Measurements from ENCODE around the gene TRPV5.
A peak's percentile ranks its signal among the peaks of the same experiment; 100 is the strongest.

Gene TRPV5

DNA sequence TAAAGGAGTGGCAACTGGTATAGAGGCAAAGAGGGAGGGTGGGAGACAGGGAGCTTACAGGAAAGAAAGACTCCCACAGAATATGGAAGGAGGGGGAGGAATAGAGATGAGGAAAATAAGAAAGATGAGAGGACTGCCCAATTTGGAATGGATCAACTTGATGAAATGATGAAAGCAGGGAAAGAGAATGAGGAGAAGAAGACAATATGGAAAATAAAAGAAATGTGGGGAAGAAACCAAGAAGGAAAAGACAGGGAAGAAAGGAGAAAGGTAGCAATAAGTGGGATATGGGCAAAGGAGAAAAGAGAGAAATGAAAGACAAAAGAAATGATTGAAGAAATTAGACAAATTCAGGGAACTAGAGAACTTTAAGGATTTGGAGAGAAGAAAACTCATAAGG lies 25.7 kb upstream of the TRPV5 start:
- no peak for TF ChIP-seq CTCF (IDR thresholded peaks at IDR 0.05; ENCODE audit: low read depth, low read length)
- Histone ChIP-seq H3K36me3 (peaks cover 2% of the 10 kb centered on the region), H3K27me3 (ENCODE audit: insufficient read depth, low read depth, severe bottlenecking) (no peaks in the 10 kb centered on the region), H3K27ac (no peak overlapping the region), H3K9me3 (ENCODE audit: severe bottlenecking) (no peaks in the 10 kb centered on the region), H3K4me3 (ENCODE audit: low read depth, low read length) (no peak overlapping the region)
- DNase-seq: no peak

DNA sequence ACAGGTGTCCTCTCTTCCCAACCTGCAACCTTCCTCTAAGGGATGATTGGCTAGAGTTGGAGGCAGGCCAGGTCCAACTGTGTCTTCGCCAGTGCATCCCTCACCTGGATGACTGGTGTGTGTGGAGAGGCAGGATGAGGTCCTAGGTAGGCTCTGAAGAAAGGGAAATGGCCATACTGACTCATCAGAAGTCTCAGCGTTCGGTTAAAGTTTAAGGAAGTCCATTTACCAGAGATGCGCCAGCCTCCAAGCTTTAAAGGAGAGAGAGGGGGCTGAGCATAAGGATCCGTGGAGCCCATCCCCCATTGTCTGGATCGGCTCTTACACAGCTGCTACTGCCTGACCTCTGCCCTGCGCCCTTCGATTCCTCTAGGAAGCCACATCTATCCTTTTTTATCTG lies 24.2 kb upstream of the TRPV5 start:
- no peaks in the 10 kb centered on the region for H3K27me3 ChIP-seq (ENCODE audit: insufficient read depth, low read depth, severe bottlenecking)
- H3K36me3 ChIP-seq: peaks cover 7% of the 10 kb centered on the region
- no peak overlapping the region for H3K27ac ChIP-seq
- no peak overlapping the region for H3K4me3 ChIP-seq (ENCODE audit: low read depth, low read length)
- no peak for DNase-seq
- H3K9me3 ChIP-seq (ENCODE audit: severe bottlenecking): no peaks in the 10 kb centered on the region
- TF ChIP-seq CTCF (IDR thresholded peaks at IDR 0.05; ENCODE audit: low read depth, low read length): no peak

DNA sequence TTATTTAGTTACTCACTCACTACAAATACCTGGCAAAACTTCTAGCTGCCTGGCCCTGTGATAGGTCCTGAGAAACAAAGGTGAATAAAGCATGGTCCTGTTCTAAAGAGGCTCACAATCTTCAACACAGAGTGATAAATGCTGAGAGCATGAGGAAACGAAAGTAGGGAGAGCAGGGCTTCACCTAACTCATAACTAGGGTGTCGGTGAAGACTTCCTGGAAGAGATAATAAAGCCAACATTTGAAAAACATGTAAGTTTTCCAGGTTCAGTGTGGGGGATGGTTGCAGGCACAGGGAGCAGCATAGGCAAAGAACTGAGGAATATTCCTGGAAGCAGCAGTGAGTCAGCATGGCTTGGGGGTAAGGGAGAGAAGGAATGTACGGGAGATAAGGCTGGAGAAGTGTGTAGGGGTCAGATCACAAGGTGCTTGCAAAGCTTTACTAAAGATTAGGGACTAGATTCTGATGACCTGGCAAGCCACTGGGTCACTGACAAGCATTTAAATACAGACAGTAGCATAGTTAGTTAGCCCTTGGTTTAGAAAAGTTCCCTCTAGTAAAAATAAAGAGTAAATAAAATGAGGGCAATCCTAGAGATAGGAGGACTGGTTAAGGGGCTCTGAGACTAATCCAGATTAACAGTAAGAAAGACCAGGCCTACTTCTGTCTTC lies 23.5 kb upstream of the TRPV5 start:
- no peak for DNase-seq
- H3K27me3 ChIP-seq (ENCODE audit: insufficient read depth, low read depth, severe bottlenecking): no peaks in the 10 kb centered on the region
- TF ChIP-seq CTCF (IDR thresholded peaks at IDR 0.05; ENCODE audit: low read depth, low read length): no peak
- H3K4me3 ChIP-seq (ENCODE audit: low read depth, low read length): no peak overlapping the region
- 0 out of 2 replicates have a peak overlapping the region, but pooled peaks have one; percentile 26 for H3K27ac ChIP-seq
- H3K9me3 ChIP-seq (ENCODE audit: severe bottlenecking): no peaks in the 10 kb centered on the region
- H3K36me3 ChIP-seq: peaks cover 7% of the 10 kb centered on the region

GRCh38 chr7:142954680-142955268 lies 21.2 kb upstream of the TRPV5 start:
- TF ChIP-seq CTCF (IDR thresholded peaks at IDR 0.05; ENCODE audit: low read depth, low read length): no peak
- no peak for DNase-seq
- no peaks in the 10 kb centered on the region for H3K9me3 ChIP-seq (ENCODE audit: severe bottlenecking)
- H3K4me3 ChIP-seq (ENCODE audit: low read depth, low read length): no peak overlapping the region
- no peaks in the 10 kb centered on the region for H3K27me3 ChIP-seq (ENCODE audit: insufficient read depth, low read depth, severe bottlenecking)
- peaks cover 7% of the 10 kb centered on the region for H3K36me3 ChIP-seq
- H3K27ac ChIP-seq: no peak overlapping the region

DNA sequence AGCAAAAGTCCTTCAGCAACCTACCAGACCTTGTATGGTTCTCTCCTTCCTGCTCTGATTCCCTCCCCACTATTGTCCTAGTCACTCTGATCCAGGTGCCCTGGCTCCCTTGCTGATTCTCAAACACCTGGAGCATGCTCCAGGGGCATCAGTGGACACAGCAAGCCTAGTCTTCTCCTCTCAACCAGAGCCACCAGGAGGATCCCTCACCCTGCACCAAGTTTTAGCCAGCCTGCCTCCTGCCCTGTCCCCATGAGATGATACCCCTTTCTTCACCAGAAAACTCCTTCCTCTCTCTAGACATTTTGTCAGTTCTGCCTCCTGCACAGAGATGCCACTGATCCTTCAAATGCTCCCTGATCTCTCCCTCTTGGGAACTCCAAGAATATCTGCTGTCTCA lies 16.7 kb upstream of the TRPV5 start:
- Histone ChIP-seq H3K27me3 (ENCODE audit: insufficient read depth, low read depth, severe bottlenecking) (no peaks in the 10 kb centered on the region), H3K4me3 (ENCODE audit: low read depth, low read length) (no peak overlapping the region), H3K9me3 (ENCODE audit: severe bottlenecking) (no peaks in the 10 kb centered on the region), H3K27ac (no peak overlapping the region), H3K36me3 (peaks cover 7% of the 10 kb centered on the region; the same call in 1 of the 2 replicates)
- no peak for TF ChIP-seq CTCF (IDR thresholded peaks at IDR 0.05; ENCODE audit: low read depth, low read length)
- no peak for DNase-seq

All from WERI-Rb-1 (cell line).